IPS-18c (cell line): ENCODE results near the gene SSX1.
"Not testable (repeated sequence)": the region's sequence is repeated elsewhere in the genome, so short reads cannot be mapped to it uniquely, and the experiment has no call there.

Source experiments
- H3K4me3 ChIP-seq: 2 replicates; pipeline ENCODE4 v1.7.0; 2013; ENCODE audit warnings: low read depth, mild to moderate bottlenecking, low read length, moderate library complexity; ENCODE audit not compliant: insufficient read depth
- H3K9me3 ChIP-seq: one replicate; pipeline ENCODE4 v1.6.1; 2013; ENCODE audit warnings: mild to moderate bottlenecking, low read length, moderate library complexity; ENCODE audit not compliant: control insufficient read depth, insufficient read depth

Gene SSX1, protein sequence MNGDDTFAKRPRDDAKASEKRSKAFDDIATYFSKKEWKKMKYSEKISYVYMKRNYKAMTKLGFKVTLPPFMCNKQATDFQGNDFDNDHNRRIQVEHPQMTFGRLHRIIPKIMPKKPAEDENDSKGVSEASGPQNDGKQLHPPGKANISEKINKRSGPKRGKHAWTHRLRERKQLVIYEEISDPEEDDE

GRCh38 chrX:48255062-48255796 is at the start of gene SSX1:
TSS of gene SSX1 (plus strand) at chrX:48255392. CDS start at chrX:48257242, 1,850 bp downstream.
- not testable (repeated sequence) for H3K9me3 ChIP-seq, H3K4me3 ChIP-seq

DNA sequence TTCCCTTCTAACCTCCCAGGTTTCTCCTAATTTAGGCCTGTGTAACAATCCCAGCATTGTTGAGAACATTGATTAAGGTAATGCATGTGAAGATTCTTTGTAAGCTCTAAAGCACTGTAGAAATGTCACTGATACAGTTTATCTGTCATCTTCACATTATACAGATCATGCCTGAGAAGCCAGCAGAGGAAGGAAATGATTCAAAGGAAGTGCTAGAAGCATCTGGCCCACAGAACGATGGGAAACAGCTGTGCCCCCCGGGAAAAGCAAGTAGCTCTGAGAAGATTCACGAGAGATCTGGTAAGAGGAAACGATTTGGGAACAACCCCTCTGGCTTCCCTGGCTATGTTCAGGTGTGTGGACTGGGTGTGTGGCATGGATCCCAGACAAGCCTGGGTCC is 40.9 kb upstream of the SSX1 start:
- H3K9me3 ChIP-seq, H3K4me3 ChIP-seq: not testable (repeated sequence)

- not testable (repeated sequence) for H3K4me3 ChIP-seq, H3K9me3 ChIP-seq
Measured at GRCh38 chrX:48224196-48224595, 31.0 kb upstream of the SSX1 start.

DNA sequence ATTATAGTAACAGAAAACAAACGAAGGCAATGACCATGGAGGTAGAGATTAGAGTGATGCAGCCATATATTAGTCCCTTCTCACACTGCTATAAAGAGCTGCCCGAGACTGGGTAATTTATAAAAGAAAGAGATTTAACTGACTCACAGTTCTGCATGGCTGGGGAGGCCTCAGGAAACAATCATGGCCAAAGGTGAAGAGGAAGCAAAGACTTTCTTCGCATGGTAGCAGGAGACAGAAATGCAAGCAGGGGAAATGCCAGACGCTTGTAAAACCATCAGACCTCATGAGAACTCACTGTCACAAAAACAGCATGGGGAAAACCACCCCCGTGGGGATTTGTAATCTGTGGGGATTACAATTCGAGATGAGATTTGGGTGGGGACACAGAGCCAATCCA is 2.2 kb upstream of the SSX1 start:
- H3K4me3 ChIP-seq, H3K9me3 ChIP-seq: not testable (repeated sequence)

DNA sequence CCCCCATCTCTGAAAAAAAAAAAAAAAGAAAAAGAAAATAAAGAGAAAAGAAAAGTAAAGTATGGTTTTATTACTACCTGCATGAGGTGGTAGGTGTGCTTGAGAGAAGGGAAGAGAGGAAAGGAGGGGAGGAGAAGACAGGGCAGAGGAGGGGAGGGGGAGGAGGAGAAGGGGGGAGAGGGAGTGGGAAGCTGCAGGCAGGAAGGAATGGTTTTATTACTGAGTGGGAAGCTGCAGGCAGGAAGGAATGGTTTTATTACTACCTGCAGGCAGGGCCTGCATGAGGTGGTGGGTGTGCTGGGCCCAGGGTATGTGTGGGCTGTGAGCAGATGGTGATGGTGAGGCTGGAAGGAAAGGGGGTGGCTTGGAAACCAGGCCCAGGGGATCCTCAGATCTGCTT is 19.2 kb downstream of the SSX1 start:
- H3K9me3 ChIP-seq, H3K4me3 ChIP-seq: not testable (repeated sequence)

- Histone ChIP-seq H3K4me3 (no peak overlapping the region), H3K9me3 (peaks cover 8% of the 10 kb centered on the region)
Measured at GRCh38 chrX:48278958-48279357, 23.8 kb downstream of the SSX1 start.

DNA sequence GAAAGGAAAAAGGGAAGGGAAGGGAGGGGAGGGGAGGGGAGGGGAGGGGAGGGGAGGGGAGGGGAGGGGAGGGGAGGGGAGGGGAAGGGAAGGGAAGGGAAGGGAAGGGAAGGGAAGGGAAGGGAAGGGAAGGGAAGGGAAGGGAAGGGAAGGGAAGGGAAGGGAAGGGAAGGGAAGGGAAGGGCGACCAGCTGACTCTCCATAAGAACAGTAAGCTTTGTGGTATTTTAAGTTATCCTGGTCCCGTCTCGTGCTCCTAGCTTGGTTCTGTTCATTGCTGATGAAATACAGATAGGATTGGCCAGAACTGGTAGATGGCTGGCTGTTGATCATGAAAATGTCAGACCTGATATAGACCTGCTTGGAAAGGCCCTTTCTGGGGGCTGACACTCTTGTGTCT is 25.5 kb downstream of the SSX1 start:
- H3K9me3 ChIP-seq, H3K4me3 ChIP-seq: not testable (repeated sequence)

- Histone ChIP-seq H3K4me3 (no peak overlapping the region), H3K9me3 (peaks cover 7% of the 10 kb centered on the region)
Measured at GRCh38 chrX:48306175-48306574, 51.0 kb downstream of the SSX1 start.

GRCh38 chrX:48313996-48314395 is 58.8 kb downstream of the SSX1 start:
- H3K9me3 ChIP-seq, H3K4me3 ChIP-seq: not testable (repeated sequence)
